Activated naive CD4-positive, alpha-beta T cell treated with anti-CD3 and anti-CD28 coated beads for 36 hours (primary cell): ENCODE measurements around the gene ST3GAL3. TPM values are rescaled to one million over a fixed set of nuclear protein-coding genes. Genes with fewer than 3 reads are reported as not detected.

ENCODE experiments used
- CTCF ChIA-PET: fragments of 350-600 bp; sonication (Branson Sonifier 250); formaldehyde crosslinking; loops from one replicate; lab custom pipeline; 2021; ENCODE audit warnings: antibody characterized with exemption; lab: Charles Lee
- DNase-seq: peaks from one replicate; pipeline ENCODE4 v3.0.0-alpha.2; 2020
- H3K27ac Mint-ChIP-seq: one replicate; pipeline ENCODE4 v1.8.0; 2021; ENCODE audit warnings: mild to moderate bottlenecking, mixed read lengths
- H3K27me3 Mint-ChIP-seq: one replicate; pipeline ENCODE4 v1.8.0; 2021; ENCODE audit warnings: low read depth, mixed read lengths
- H3K36me3 Mint-ChIP-seq: one replicate; pipeline ENCODE4 v1.8.0; 2021; ENCODE audit warnings: low read depth, mixed read lengths
- H3K4me1 Mint-ChIP-seq: one replicate; pipeline ENCODE4 v1.8.0; 2021; ENCODE audit warnings: low read depth, mixed read lengths
- H3K4me3 Mint-ChIP-seq: one replicate; pipeline ENCODE4 v1.8.0; 2021; ENCODE audit warnings: mild to moderate bottlenecking, moderate library complexity, mixed read lengths
- H3K9me3 Mint-ChIP-seq: one replicate; pipeline ENCODE4 v1.8.0; 2021; ENCODE audit warnings: mixed read lengths
- intact Hi-C: fragments of 100-400 bp; cut with micrococcal nuclease; formaldehyde crosslinking; loops from one replicate; pipeline ENCODE4 v1.15.1; 2023
- total RNA-seq, 2 experiments: library from RNA; stranded (reverse); gene quantifications; one replicate each; pipeline ENCODE4 v1.2.3, GENCODE V29; 2021

Gene ST3GAL3, protein sequence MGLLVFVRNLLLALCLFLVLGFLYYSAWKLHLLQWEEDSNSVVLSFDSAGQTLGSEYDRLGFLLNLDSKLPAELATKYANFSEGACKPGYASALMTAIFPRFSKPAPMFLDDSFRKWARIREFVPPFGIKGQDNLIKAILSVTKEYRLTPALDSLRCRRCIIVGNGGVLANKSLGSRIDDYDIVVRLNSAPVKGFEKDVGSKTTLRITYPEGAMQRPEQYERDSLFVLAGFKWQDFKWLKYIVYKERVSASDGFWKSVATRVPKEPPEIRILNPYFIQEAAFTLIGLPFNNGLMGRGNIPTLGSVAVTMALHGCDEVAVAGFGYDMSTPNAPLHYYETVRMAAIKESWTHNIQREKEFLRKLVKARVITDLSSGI
- 10 to 100 TPM; 14.2 to 17.8 TPM for total RNA-seq

GRCh38 chr1:43707190-43708001 is at the start of gene ST3GAL3:
TSS of gene ST3GAL3 (plus strand) at chr1:43707536. CDS start at chr1:43736263, 28,727 bp downstream.
- Mint-ChIP-seq H3K27ac (peak within 1 kb of the TSS; percentile 84), H3K4me1 (peaks cover 30% of the 10 kb centered on the region), H3K9me3 (no peaks in the 10 kb centered on the region), H3K36me3 (peaks cover 16% of the 10 kb centered on the region), H3K4me3 (peak within 1 kb of the TSS; percentile 90), H3K27me3 (no peaks in the 10 kb centered on the region)
- intact Hi-C loops, result loop anchor here (1.0 to 2.0 kb wide), 6 partner anchors 57 to 506 kb away; partner anchors contain the start of genes DMAP1, IPO13 and KDM4A
- DNase-seq, result peak; percentile 94
- CTCF ChIA-PET, result no interaction called here

GRCh38 chr1:43659212-43660166 is 47.8 kb upstream of the ST3GAL3 start:
- intact Hi-C loops, result no loop called here
- CTCF ChIA-PET, result interaction anchor here (0.9 to 1.0 kb wide), 2 partner anchors 9 to 15 kb away, joined by 3 to 4 read pairs; partner anchors contain the start of gene KDM4A
- H3K27me3 Mint-ChIP-seq, result no peaks in the 10 kb centered on the region
- no peak for DNase-seq
- H3K9me3 Mint-ChIP-seq, result no peaks in the 10 kb centered on the region
- no peak overlapping the region for H3K4me3 Mint-ChIP-seq
- H3K36me3 Mint-ChIP-seq, result peaks cover 44% of the 10 kb centered on the region
- H3K4me1 Mint-ChIP-seq, result peaks cover 12% of the 10 kb centered on the region
- H3K27ac Mint-ChIP-seq, result no peak overlapping the region

GRCh38 chr1:43660355-43660754 is 47.0 kb upstream of the ST3GAL3 start:
- H3K9me3 Mint-ChIP-seq, result no peaks in the 10 kb centered on the region
- DNase-seq, result no peak
- no peaks in the 10 kb centered on the region for H3K27me3 Mint-ChIP-seq
- no peak overlapping the region for H3K27ac Mint-ChIP-seq
- CTCF ChIA-PET, result interaction anchor here (0.9 to 1.0 kb wide), 2 partner anchors 10 to 14 kb away, joined by 3 to 4 read pairs; partner anchors contain the start of gene KDM4A
- H3K4me3 Mint-ChIP-seq, result no peak overlapping the region
- intact Hi-C loops, result no loop called here
- H3K4me1 Mint-ChIP-seq, result peaks cover 15% of the 10 kb centered on the region
- peaks cover 41% of the 10 kb centered on the region for H3K36me3 Mint-ChIP-seq

- no peaks in the 10 kb centered on the region for H3K27me3 Mint-ChIP-seq
- H3K9me3 Mint-ChIP-seq, result no peaks in the 10 kb centered on the region
- H3K27ac Mint-ChIP-seq, result peak overlapping the region; percentile 64
- peaks cover 54% of the 10 kb centered on the region for H3K36me3 Mint-ChIP-seq
- CTCF ChIA-PET, result no interaction called here
- H3K4me3 Mint-ChIP-seq, result no peak overlapping the region
- H3K4me1 Mint-ChIP-seq, result peaks cover 15% of the 10 kb centered on the region
- peak; percentile 12 for DNase-seq
- intact Hi-C loops, result no loop called here
Observed at GRCh38 chr1:43664369-43664768, 43.0 kb upstream of the ST3GAL3 start.

DNA sequence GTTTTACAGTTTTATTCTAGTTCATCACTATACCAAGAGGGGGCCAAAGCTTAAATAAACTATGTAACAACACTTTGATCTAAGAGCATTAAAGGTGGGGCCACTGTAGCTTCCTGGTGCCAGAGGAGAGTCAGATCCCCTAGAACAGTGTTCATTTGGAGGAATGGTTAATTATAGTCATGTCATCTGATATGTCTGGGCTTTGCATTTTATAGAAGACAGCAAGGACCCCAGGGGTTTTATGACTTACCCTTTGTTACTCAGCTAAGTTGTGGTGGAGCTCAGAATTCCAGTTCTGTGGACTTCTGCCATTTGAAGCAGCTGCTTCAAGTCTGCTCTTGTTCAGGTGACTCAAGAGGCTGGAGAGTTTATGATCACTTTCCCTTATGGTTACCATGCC is 40.7 kb upstream of the ST3GAL3 start:
- intact Hi-C loops, result no loop called here
- peaks cover 56% of the 10 kb centered on the region for H3K36me3 Mint-ChIP-seq
- no peak overlapping the region for H3K4me3 Mint-ChIP-seq
- CTCF ChIA-PET, result interaction anchor here (1.5 kb wide), 1 partner anchor 17 kb away, joined by 4 read pairs; the partner anchor contains the start of gene KDM4A
- H3K27me3 Mint-ChIP-seq, result no peaks in the 10 kb centered on the region
- peaks cover 12% of the 10 kb centered on the region for H3K4me1 Mint-ChIP-seq
- DNase-seq, result no peak
- no peak overlapping the region for H3K27ac Mint-ChIP-seq
- H3K9me3 Mint-ChIP-seq, result no peaks in the 10 kb centered on the region

DNA sequence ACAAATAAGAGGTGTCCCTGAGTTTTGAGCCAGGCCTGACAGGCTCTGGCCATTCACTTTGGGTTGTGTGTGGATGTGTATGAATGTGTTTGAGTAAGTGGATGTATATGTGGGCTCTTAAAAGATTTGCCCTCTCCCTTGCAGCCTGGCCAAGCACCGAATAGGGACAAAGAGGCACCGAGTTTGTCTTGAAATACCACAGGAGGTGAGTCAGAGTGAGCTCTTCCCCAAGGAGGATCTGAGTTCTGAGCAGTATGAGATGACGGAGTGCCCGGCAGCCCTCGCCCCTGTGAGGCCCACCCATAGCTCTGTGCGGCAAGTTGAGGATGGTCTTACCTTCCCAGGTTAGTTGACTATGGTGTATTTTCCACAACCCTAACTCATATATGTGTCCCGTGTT is 38.4 kb upstream of the ST3GAL3 start:
- Mint-ChIP-seq H3K9me3 (no peaks in the 10 kb centered on the region), H3K27ac (no peak overlapping the region), H3K27me3 (no peaks in the 10 kb centered on the region), H3K4me1 (peaks cover 9% of the 10 kb centered on the region), H3K4me3 (no peak overlapping the region), H3K36me3 (peaks cover 54% of the 10 kb centered on the region)
- CTCF ChIA-PET, result no interaction called here
- no peak for DNase-seq
- intact Hi-C loops, result no loop called here

GRCh38 chr1:43669878-43670277 is 37.5 kb upstream of the ST3GAL3 start:
- no peak for DNase-seq
- no peaks in the 10 kb centered on the region for H3K9me3 Mint-ChIP-seq
- H3K4me3 Mint-ChIP-seq, result no peak overlapping the region
- H3K27me3 Mint-ChIP-seq, result no peaks in the 10 kb centered on the region
- intact Hi-C loops, result no loop called here
- no peak overlapping the region for H3K27ac Mint-ChIP-seq
- CTCF ChIA-PET, result no interaction called here
- no peaks in the 10 kb centered on the region for H3K4me1 Mint-ChIP-seq
- H3K36me3 Mint-ChIP-seq, result peaks cover 52% of the 10 kb centered on the region

- Mint-ChIP-seq H3K27ac (no peak overlapping the region), H3K4me3 (no peak overlapping the region), H3K27me3 (no peaks in the 10 kb centered on the region), H3K4me1 (peaks cover 2% of the 10 kb centered on the region), H3K9me3 (no peaks in the 10 kb centered on the region), H3K36me3 (peaks cover 53% of the 10 kb centered on the region)
- intact Hi-C loops, result no loop called here
- CTCF ChIA-PET, result interaction anchor here (0.9 to 1.1 kb wide), 3 partner anchors 33 to 365 kb away, joined by 3 to 4 read pairs (median 3); no protein-coding TSS in a partner anchor
- no peak for DNase-seq
Observed at GRCh38 chr1:43671193-43671592, 36.1 kb upstream of the ST3GAL3 start.

GRCh38 chr1:43671626-43672330 is 35.6 kb upstream of the ST3GAL3 start:
- CTCF ChIA-PET, result interaction anchor here (0.9 to 1.1 kb wide), 3 partner anchors 33 to 364 kb away, joined by 3 to 4 read pairs (median 3); no protein-coding TSS in a partner anchor
- Mint-ChIP-seq H3K9me3 (no peaks in the 10 kb centered on the region), H3K27me3 (no peaks in the 10 kb centered on the region), H3K27ac (no peak overlapping the region), H3K4me3 (no peak overlapping the region), H3K36me3 (peaks cover 53% of the 10 kb centered on the region), H3K4me1 (peaks cover 2% of the 10 kb centered on the region)
- no peak for DNase-seq
- intact Hi-C loops, result no loop called here

DNA sequence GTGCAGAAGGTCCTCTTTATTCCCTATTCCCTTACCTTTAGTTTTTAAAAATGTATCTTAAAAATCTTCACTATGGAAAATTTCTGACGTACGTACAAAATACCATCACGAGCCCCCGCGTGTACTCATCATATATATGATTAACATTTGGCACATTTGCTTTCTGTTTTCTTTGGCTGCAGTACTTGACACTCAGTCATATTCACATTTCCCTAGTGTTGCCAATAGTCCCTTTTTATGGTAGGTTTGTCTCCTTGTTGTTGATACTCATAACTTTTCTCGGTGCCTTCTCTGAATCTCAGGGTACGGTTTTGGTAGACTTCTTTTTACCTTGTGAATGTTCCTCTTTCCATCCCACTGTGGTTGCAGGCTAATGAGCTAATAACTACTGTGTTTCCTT is 34.1 kb upstream of the ST3GAL3 start:
- H3K36me3 Mint-ChIP-seq, result peaks cover 50% of the 10 kb centered on the region
- no peak overlapping the region for H3K27ac Mint-ChIP-seq
- H3K4me1 Mint-ChIP-seq, result peaks cover 2% of the 10 kb centered on the region
- intact Hi-C loops, result no loop called here
- no peaks in the 10 kb centered on the region for H3K9me3 Mint-ChIP-seq
- H3K27me3 Mint-ChIP-seq, result no peaks in the 10 kb centered on the region
- CTCF ChIA-PET, result no interaction called here
- H3K4me3 Mint-ChIP-seq, result no peak overlapping the region
- no peak for DNase-seq

DNA sequence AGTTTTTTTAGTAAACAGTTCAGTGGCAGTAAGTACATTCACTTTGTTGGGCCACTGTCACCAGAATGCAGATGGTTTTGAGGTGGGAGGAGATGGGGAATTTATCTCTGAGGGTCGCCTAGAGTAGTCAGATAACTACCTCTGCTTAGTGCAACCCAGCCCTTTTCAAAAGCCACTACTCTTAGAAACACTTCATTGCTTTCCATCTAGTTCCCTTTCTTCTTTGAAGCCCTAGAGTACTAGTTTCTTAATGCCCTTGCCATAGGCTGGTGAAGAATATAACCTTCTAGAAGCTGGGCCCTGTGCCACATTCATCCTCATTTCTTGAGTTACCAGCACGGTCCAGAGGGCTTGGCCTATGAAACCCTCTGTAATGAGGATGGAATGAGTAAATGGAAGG is 28.4 kb upstream of the ST3GAL3 start:
- Mint-ChIP-seq H3K9me3 (no peaks in the 10 kb centered on the region), H3K27me3 (no peaks in the 10 kb centered on the region), H3K27ac (no peak overlapping the region), H3K36me3 (peaks cover 22% of the 10 kb centered on the region), H3K4me1 (peaks cover 2% of the 10 kb centered on the region), H3K4me3 (no peak overlapping the region)
- intact Hi-C loops, result no loop called here
- CTCF ChIA-PET, result no interaction called here
- no peak for DNase-seq
